MM.1S (cell line): ENCODE measurements around the gene RNF222.

ENCODE experiments used
- CTCF ChIP-seq: fragments of 300-600 bp; sonication (generic); IDR thresholded peaks from 2 replicates; pipeline ENCODE4 v1.5.1; 2016; ENCODE audit warnings: antibody characterized with exemption, low read length, mixed read lengths
- EZH2phosphoT487 ChIP-seq: fragments of 300-600 bp; sonication (generic); IDR thresholded peaks from 2 replicates; pipeline ENCODE4 v1.6.1; 2018; ENCODE audit warnings: antibody characterized with exemption, low read length

GRCh38 chr17:8402921-8403536 lies 5.4 kb upstream of the RNF222 start:
- no peak for TF ChIP-seq CTCF
- no peak for TF ChIP-seq EZH2phosphoT487
